ENCODE data around the gene CHCHD10.

- no peak for TF ChIP-seq POLR2A (IDR thresholded peaks at IDR 0.05)
- TF ChIP-seq CTCF (IDR thresholded peaks at IDR 0.05): no peak
Measured at GRCh38 chr22:23764899-23765881, 2.6 kb downstream of the CHCHD10 start.
